ENCODE results near the gene RUNDC3A.
"Not testable (repeated sequence)": the region's sequence is repeated elsewhere in the genome, so short reads cannot be mapped to it uniquely, and the experiment has no call there.

The RUNDC3A gene

GRCh38 chr17:44361292-44362260, 53.2 kb downstream of the RUNDC3A start:
- DNase-seq = no peak

- DNase-seq = no peak
Measured at GRCh38 chr17:44362459-44362948, 54.1 kb downstream of the RUNDC3A start.

- no peak for DNase-seq
Measured at GRCh38 chr17:44362949-44363612, 54.7 kb downstream of the RUNDC3A start.

- peak; percentile 63 for DNase-seq
Measured at GRCh38 chr17:44363613-44364159, 55.3 kb downstream of the RUNDC3A start, which contains the start of gene FAM171A2. Gene FAM171A2, minus strand, starts transcription at chr17:44363853. Its CDS starts 139 bp downstream, at chr17:44363714.

- not testable (repeated sequence) for DNase-seq
Measured at GRCh38 chr17:44365051-44365450, 56.6 kb downstream of the RUNDC3A start.

- no peak for DNase-seq
Measured at GRCh38 chr17:44367231-44367979, 59.0 kb downstream of the RUNDC3A start.

Data from activated CD4-positive, alpha-beta T cell treated with anti-CD3 and anti-CD28 coated beads, Interleukin-2, amount 50 U/mL, for 1 hour (primary cell).